ENCODE data around the gene AOPEP. TPM values are rescaled to one million over a fixed set of nuclear protein-coding genes. Genes with fewer than 3 reads are reported as not detected.
A peak's percentile ranks its signal among the peaks of the same experiment; 100 is the strongest.

Gene AOPEP
- total and polyA plus RNA-seq, 9 of the 15 experiments (the other 6 are each of a cell fraction or from before 2014, with no cell fraction given): 4.5 to 19.3 (median 13.5) TPM

DNA sequence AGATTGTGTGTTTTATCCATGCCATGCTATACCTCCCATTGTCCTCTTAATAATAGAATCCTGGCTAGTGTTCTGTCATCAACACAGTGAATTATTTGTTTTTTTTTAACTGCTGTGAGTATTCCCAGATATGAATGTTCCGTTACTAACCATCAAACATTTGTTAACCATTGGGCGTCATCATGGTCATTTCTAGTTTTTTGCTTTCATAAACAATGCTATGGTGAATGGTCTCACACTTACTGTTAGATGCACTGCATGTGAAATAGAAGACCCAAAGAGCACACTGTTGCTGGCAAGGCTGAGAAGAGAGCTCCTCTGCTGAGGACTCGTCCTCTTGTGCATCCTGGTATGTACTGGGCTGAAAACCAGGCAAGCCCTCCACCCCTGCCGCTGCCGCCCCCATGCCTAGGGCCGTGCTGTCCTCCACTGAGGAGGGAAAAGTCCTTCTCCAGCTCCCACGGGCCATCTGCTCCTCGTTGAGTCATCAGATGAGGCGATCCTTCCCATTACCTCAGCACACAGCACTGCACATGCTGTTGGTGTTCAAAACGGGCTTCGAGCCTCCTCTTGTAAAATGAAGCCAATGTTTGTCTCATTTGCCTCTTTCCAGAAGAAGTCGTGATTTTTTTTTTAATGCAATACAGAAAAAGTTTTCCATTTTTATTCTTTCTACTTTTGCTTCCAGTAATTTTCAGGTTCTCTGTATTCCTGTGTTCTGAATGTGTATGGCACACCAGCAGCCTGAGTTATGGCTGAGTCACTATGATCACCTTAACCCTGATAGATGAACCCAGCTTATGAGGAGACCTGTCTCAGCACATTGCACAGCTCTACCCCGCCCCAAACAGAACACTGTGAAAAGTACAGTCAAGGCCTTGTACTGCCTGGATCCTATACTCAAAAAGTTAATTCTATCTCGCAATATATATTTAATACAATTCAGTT is 219.0 kb downstream of the AOPEP start (continued):
- TF ChIP-seq, protein P1, sequence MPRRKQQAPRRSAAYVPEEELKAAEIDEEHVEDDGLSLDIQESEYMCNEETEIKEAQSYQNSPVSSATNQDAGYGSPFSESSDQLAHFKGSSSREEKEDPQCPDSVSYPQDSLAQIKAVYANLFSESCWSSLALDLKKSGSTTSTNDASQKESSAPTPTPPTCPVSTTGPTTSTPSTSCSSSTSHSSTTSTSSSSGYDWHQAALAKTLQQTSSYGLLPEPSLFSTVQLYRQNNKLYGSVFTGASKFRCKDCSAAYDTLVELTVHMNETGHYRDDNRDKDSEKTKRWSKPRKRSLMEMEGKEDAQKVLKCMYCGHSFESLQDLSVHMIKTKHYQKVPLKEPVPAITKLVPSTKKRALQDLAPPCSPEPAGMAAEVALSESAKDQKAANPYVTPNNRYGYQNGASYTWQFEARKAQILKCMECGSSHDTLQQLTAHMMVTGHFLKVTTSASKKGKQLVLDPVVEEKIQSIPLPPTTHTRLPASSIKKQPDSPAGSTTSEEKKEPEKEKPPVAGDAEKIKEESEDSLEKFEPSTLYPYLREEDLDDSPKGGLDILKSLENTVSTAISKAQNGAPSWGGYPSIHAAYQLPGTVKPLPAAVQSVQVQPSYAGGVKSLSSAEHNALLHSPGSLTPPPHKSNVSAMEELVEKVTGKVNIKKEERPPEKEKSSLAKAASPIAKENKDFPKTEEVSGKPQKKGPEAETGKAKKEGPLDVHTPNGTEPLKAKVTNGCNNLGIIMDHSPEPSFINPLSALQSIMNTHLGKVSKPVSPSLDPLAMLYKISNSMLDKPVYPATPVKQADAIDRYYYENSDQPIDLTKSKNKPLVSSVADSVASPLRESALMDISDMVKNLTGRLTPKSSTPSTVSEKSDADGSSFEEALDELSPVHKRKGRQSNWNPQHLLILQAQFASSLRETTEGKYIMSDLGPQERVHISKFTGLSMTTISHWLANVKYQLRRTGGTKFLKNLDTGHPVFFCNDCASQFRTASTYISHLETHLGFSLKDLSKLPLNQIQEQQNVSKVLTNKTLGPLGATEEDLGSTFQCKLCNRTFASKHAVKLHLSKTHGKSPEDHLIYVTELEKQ (CRISPR knock-in tag; IDR thresholded peaks at IDR 0.05): no peak
- TF ChIP-seq EP400 (IDR thresholded peaks at IDR 0.05) (peak; percentile 34; the same call in 1 of the 2 replicates), ESRRA (IDR thresholded peaks at IDR 0.05; ENCODE audit: borderline replicate concordance, low read depth) (no peak), XRCC3 (IDR thresholded peaks at IDR 0.05) (no peak), HDAC2 (IDR thresholded peaks at IDR 0.05) (no peak), TCF3 (CRISPR knock-in tag; IDR thresholded peaks at IDR 0.05) (0 out of 2 replicates have a peak, but pooled peaks have one; percentile 16), POLR2H (tag; IDR thresholded peaks at IDR 0.05; ENCODE audit: low read depth) (no peak), RBM15 (IDR thresholded peaks at IDR 0.05; ENCODE audit: insufficient read depth, low read length) (no peak), U2AF1 (optimal IDR thresholded peaks at IDR 0.05; ENCODE audit: low read depth, low read length) (no peak), TAL1 (IDR thresholded peaks at IDR 0.05) (no peak), ZNF24 (IDR thresholded peaks at IDR 0.05) (no peak)
- TF ChIP-seq, protein P2, sequence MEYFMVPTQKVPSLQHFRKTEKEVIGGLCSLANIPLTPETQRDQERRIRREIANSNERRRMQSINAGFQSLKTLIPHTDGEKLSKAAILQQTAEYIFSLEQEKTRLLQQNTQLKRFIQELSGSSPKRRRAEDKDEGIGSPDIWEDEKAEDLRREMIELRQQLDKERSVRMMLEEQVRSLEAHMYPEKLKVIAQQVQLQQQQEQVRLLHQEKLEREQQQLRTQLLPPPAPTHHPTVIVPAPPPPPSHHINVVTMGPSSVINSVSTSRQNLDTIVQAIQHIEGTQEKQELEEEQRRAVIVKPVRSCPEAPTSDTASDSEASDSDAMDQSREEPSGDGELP (CRISPR knock-in tag; IDR thresholded peaks at IDR 0.05; ENCODE audit: borderline replicate concordance): no peak
- TF ChIP-seq, protein P3, sequence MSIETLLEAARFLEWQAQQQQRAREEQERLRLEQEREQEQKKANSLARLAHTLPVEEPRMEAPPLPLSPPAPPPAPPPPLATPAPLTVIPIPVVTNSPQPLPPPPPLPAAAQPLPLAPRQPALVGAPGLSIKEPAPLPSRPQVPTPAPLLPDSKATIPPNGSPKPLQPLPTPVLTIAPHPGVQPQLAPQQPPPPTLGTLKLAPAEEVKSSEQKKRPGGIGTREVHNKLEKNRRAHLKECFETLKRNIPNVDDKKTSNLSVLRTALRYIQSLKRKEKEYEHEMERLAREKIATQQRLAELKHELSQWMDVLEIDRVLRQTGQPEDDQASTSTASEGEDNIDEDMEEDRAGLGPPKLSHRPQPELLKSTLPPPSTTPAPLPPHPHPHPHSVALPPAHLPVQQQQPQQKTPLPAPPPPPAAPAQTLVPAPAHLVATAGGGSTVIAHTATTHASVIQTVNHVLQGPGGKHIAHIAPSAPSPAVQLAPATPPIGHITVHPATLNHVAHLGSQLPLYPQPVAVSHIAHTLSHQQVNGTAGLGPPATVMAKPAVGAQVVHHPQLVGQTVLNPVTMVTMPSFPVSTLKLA (conservative IDR thresholded peaks at IDR 0.05): peak in 1 of 2 experiments; percentile 44; a peak in 1 of 4 replicates
- TF ChIP-seq, protein P4, sequence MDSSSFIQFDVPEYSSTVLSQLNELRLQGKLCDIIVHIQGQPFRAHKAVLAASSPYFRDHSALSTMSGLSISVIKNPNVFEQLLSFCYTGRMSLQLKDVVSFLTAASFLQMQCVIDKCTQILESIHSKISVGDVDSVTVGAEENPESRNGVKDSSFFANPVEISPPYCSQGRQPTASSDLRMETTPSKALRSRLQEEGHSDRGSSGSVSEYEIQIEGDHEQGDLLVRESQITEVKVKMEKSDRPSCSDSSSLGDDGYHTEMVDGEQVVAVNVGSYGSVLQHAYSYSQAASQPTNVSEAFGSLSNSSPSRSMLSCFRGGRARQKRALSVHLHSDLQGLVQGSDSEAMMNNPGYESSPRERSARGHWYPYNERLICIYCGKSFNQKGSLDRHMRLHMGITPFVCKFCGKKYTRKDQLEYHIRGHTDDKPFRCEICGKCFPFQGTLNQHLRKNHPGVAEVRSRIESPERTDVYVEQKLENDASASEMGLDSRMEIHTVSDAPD (CRISPR knock-in tag; IDR thresholded peaks at IDR 0.05): no peak

Measured in K562 (cell line).